Neural cell (in vitro differentiated cells): Measurements from ENCODE around the gene PHF5A. TPM values are rescaled to one million over a fixed set of nuclear protein-coding genes. Genes with fewer than 3 reads are reported as not detected.

Experiments used
- H2AFZ ChIP-seq: fragments of 200-600, 300-800 bp; sonication (generic), shearing (Covaris generic); 2 replicates; pipeline ENCODE4 v1.6.0; 2014; ENCODE audit warnings: low read depth, mild to moderate bottlenecking, antibody characterized with exemption, low read length, moderate library complexity
- H3F3A ChIP-seq: fragments of 200-600 bp; shearing (Covaris generic); 2 replicates; pipeline ENCODE4 v1.6.1; 2016; ENCODE audit warnings: mild to moderate bottlenecking, moderate library complexity, mixed read lengths, antibody characterized with exemption, low read length; ENCODE audit not compliant: insufficient read depth, poor library complexity, severe bottlenecking
- H3K27ac ChIP-seq: fragments of 200-600, 300-800 bp; sonication (generic), shearing (Covaris generic); 2 replicates; pipeline ENCODE4 v1.5.1; 2014; ENCODE audit warnings: mild to moderate bottlenecking, low read length, moderate library complexity
- H3K27me3 ChIP-seq: fragments of 300-800, 200-600 bp; sonication (generic), shearing (Covaris generic); 2 replicates; pipeline ENCODE4 v1.6.0; 2014; ENCODE audit warnings: mild to moderate bottlenecking, low read depth, low read length, moderate library complexity; ENCODE audit not compliant: insufficient read depth
- H3K36me3 ChIP-seq: fragments of 300-800, 200-600 bp; sonication (generic), shearing (Covaris generic); 2 replicates; pipeline ENCODE4 v1.5.1; 2014; ENCODE audit warnings: mild to moderate bottlenecking, antibody characterized with exemption, low read length, moderate library complexity; ENCODE audit not compliant: insufficient read depth
- H3K4me2 ChIP-seq: fragments of 300-800, 200-600 bp; sonication (generic), shearing (Covaris generic); 2 replicates; pipeline ENCODE4 v1.6.0; 2014; ENCODE audit warnings: mild to moderate bottlenecking, low read length
- H3K4me3 ChIP-seq: fragments of 300-800, 200-600 bp; sonication (generic), shearing (Covaris generic); 2 replicates; pipeline ENCODE4 v1.5.1; 2014; ENCODE audit warnings: mild to moderate bottlenecking, low read length, moderate library complexity
- H3K79me2 ChIP-seq: fragments of 200-600 bp; shearing (Covaris generic); replicated peaks from 2 replicates; pipeline ENCODE4 v1.6.0; 2014; ENCODE audit warnings: mild to moderate bottlenecking, low read length, moderate library complexity; ENCODE audit not compliant: insufficient read depth
- H3K9ac ChIP-seq: fragments of 300-800, 200-600 bp; sonication (generic), shearing (Covaris generic); 2 replicates; pipeline ENCODE4 v1.6.1; 2016; ENCODE audit warnings: mild to moderate bottlenecking, low read length, mixed read lengths
- H3K9me2 ChIP-seq: fragments of 200-600 bp; shearing (Covaris generic); 2 replicates; pipeline ENCODE4 v1.6.1; 2016; ENCODE audit warnings: mild to moderate bottlenecking, low read length, mixed read lengths; ENCODE audit not compliant: insufficient read depth
- H3K9me3 ChIP-seq: fragments of 200-600, 300-800 bp; sonication (generic), shearing (Covaris generic); 2 replicates; pipeline ENCODE4 v1.6.1; 2016; ENCODE audit warnings: mild to moderate bottlenecking, mixed run types, low read length, moderate library complexity, mixed read lengths
- H4K20me1 ChIP-seq: fragments of 200-600 bp; shearing (Covaris generic); 2 replicates; pipeline ENCODE4 v1.6.1; 2016; ENCODE audit warnings: mild to moderate bottlenecking, mixed run types; ENCODE audit not compliant: insufficient read depth
- CTCF ChIP-seq: fragments of 450-650 bp; IDR thresholded peaks from 2 replicates; pipeline ENCODE4 v1.5.1; 2014; ENCODE audit warnings: antibody characterized with exemption, mild to moderate bottlenecking, moderate library complexity; ENCODE audit not compliant: poor library complexity, severe bottlenecking
- EP300 ChIP-seq: fragments of 450-650 bp; conservative IDR thresholded peaks from 2 replicates; pipeline ENCODE4 v1.6.1; 2014; ENCODE audit warnings: antibody characterized with exemption, mild to moderate bottlenecking, moderate library complexity; ENCODE audit not compliant: poor library complexity, severe bottlenecking
- EZH2 ChIP-seq: fragments of 200-600, 300-800 bp; shearing (Covaris generic), sonication (generic); IDR thresholded peaks from 2 replicates; pipeline ENCODE4 v1.6.1; 2014; ENCODE audit warnings: antibody characterized with exemption, low read length, borderline replicate concordance, mild to moderate bottlenecking; ENCODE audit not compliant: insufficient read depth, poor library complexity, severe bottlenecking
- MXI1 ChIP-seq: fragments of 450-650 bp; conservative IDR thresholded peaks from 2 replicates; pipeline ENCODE4 v1.6.1; 2014; ENCODE audit warnings: antibody characterized with exemption, mild to moderate bottlenecking; ENCODE audit not compliant: poor library complexity, severe bottlenecking
- POLR2AphosphoS5 ChIP-seq: IDR thresholded peaks from 2 replicates; pipeline ENCODE4 v1.6.1; 2012
- RAD21 ChIP-seq: fragments of 450-650 bp; conservative IDR thresholded peaks from 2 replicates; pipeline ENCODE4 v1.6.1; 2014; ENCODE audit warnings: antibody characterized with exemption, mild to moderate bottlenecking, moderate library complexity
- REST ChIP-seq: IDR thresholded peaks from 2 replicates; pipeline ENCODE4 v1.6.1; 2012; ENCODE audit warnings: borderline replicate concordance
- SMC3 ChIP-seq: fragments of 450-650 bp; conservative IDR thresholded peaks from 2 replicates; pipeline ENCODE4 v1.6.1; 2014; ENCODE audit warnings: antibody characterized with exemption, mild to moderate bottlenecking, moderate library complexity; ENCODE audit not compliant: poor library complexity
- TAF1 ChIP-seq: IDR thresholded peaks from 2 replicates; pipeline ENCODE4 v1.6.1; 2012; ENCODE audit warnings: low read depth
- polyA plus RNA-seq: library from polyadenylated mRNA; depleted of rRNA; stranded (reverse); fragments of >200 nt; gene quantifications from 2 replicates; pipeline ENCODE4 v1.2.3, GENCODE V29; 2014

PHF5A gene
- polyA plus RNA-seq, 1 donor from 2014 or later, result 148 TPM

GRCh38 chr22:41474872-41475451 lies 6.5 kb upstream of the PHF5A start:
- Histone ChIP-seq H4K20me1 (no peaks in the 10 kb centered on the region), H3K4me2 (no peak overlapping the region), H3K4me3 (no peak overlapping the region), H3K79me2 (peaks cover 67% of the 10 kb centered on the region), H3K36me3 (no peaks in the 10 kb centered on the region), H3K27me3 (no peaks in the 10 kb centered on the region), H3K9me3 (no peaks in the 10 kb centered on the region), H3K9me2 (no peaks in the 10 kb centered on the region), H3F3A (peaks cover 4% of the 10 kb centered on the region), H3K27ac (no peak overlapping the region), H2AFZ (no peak overlapping the region), H3K9ac (no peak overlapping the region)
- TF ChIP-seq EZH2 (no peak), POLR2AphosphoS5 (no peak), TAF1 (no peak), EP300 (no peak), MXI1 (no peak), RAD21 (no peak), CTCF (no peak), REST (no peak), SMC3 (no peak)

- no peaks in the 10 kb centered on the region for H3K9me3 ChIP-seq
- H3K79me2 ChIP-seq, result peaks cover 76% of the 10 kb centered on the region
- TF ChIP-seq RAD21 (no peak), TAF1 (no peak), EZH2 (no peak), SMC3 (no peak), EP300 (no peak), POLR2AphosphoS5 (no peak), REST (no peak), MXI1 (no peak), CTCF (no peak)
- H2AFZ ChIP-seq, result no peak overlapping the region
- no peaks in the 10 kb centered on the region for H3K36me3 ChIP-seq
- H3K4me3 ChIP-seq, result peak overlapping the region; percentile 98
- H3K9me2 ChIP-seq, result no peaks in the 10 kb centered on the region
- no peak overlapping the region for H3K4me2 ChIP-seq
- H3K27me3 ChIP-seq, result no peaks in the 10 kb centered on the region
- H4K20me1 ChIP-seq, result no peaks in the 10 kb centered on the region
- H3K27ac ChIP-seq, result no peak overlapping the region
- no peaks in the 10 kb centered on the region for H3F3A ChIP-seq
- no peak overlapping the region for H3K9ac ChIP-seq
These were observed 3.1 kb upstream of the PHF5A start for GRCh38 chr22:41471568-41471967.
